Fibroblast of skin of back (primary cell): ENCODE measurements around the gene ABI3BP.

ENCODE experiments used
- DNase-seq: peaks from one replicate; pipeline ENCODE4 v3.0.0-alpha.2; 2013

The ABI3BP gene

DNA sequence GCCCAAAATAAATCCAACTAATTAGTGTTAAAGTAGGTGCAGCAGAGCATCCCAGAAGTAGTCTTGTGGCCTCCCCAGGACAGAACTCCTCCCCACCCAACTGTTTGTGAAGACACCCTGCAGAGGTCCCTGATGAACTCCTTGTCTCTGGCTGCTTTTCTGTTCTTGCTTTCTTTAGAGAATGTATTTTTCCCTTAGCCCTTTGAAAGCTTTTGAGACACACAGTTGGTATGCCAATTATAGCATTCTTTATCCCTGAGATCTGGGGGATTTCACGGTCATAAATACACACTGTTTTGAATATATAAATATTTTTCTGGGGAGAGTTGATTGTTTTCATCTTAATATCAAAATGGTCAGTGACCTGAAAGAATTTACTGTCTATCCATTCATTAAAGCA is 274.1 kb downstream of the ABI3BP start:
- DNase-seq: no peak

DNA sequence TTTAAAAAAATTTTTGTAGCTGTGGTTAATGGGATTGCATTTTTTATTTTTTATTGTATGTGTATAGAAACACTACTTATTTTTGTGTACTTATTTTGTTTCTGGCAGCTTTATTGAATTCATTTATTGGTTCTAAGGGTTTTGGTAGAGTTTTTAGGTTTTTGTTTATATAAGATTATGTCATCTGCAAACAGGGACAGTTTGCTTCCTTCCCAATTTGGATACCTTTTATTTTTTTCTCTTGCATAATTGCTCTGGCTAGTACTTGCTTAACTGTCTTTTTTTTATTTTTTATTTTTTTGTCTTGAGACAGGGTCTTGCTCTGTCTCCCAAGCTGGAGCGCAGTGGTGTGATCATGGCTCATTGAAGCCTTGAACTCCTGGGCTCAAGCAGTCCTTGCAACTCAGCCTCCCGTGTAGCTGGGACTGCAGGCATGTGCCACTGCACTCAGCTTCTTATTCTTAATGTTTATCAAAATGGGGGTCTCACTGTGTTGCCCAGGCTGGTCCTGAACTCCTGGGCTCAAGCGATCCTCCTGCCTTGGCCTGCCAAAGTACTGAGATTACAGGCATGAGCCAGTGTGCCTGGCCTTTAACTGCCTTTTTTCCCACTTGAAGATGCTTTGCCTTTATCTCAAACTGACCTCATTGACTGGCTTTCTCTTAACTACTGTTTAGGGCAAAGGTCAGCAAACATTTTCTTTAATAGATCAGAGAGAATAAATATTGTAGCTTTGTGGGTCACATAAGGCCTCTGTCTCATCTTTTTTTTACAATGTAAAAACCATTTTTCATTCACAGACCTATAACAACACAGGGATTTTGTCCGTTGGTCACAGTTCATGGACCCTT is 275.4 kb downstream of the ABI3BP start:
- DNase-seq: no peak

DNA sequence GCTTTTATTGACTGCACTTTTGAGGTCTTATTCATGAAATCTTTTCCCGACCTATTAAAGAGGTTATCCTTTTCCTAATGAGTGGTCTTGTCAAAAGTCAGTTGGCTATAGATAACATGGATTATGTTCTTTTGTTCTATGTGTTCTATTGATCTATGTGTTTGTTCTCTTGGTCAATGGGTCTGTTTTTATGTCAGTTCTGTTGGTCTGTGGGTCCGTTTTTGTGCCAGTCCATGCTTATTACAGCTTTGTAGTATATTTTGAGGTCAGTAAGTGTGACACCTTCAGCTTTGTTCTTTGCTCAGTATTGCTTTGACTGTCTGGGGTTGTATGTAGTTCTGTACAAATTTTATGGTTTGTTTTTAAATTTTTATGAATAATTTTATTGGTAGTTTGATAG is 276.2 kb downstream of the ABI3BP start:
- DNase-seq: no peak

DNA sequence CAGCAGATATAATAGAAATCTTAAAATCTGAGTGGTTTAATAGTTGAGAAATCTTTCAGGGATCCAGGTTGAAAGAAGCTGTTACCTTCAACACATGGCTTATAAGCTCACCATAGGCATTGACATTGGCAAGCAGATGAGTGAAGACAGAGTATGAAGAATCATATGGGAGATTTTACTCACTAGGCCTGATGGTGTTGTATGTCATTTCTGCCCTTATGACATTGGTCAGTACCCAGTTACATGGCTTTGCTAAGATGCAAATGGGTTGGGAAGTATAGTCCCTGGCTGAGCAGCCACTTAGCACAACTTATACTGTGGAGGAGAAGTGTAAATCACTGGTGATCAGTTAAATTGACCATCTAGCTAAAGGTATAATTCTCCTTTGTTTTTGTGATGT is 278.0 kb downstream of the ABI3BP start:
- no peak for DNase-seq

DNA sequence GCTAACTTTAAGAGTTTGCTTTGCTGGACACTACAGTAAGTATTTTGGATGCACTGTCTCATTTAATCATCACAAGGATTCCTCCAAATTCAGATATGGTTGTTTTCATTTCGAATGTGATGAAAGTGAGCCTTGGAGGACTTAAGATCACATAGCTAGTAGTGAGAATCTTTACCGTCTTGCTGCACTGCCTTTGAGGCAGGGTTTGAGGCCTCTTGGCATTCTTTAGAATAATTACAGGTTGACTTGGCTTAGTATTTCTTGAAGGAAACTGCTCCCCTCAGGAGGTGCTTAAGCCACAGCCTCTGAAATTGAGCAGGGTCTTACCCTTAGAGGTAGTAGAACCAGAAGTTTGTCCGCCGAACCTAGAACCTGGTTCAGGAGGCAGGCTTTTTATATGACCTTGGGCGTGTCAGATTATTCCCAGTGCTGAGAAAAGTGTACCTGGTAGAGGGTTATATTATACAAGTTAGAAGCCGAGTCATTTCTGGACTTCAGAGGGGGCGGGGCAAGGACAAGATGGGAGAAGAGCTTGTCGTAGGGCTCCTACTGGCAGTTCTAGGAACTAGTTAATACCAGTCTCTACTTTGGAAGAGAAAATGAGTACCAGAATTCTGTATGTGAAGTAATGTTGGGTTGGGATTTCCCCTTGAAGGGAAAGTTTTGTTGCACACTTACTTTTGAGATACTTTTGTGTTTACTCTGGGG is 282.8 kb downstream of the ABI3BP start:
- peak; percentile 78 for DNase-seq

DNA sequence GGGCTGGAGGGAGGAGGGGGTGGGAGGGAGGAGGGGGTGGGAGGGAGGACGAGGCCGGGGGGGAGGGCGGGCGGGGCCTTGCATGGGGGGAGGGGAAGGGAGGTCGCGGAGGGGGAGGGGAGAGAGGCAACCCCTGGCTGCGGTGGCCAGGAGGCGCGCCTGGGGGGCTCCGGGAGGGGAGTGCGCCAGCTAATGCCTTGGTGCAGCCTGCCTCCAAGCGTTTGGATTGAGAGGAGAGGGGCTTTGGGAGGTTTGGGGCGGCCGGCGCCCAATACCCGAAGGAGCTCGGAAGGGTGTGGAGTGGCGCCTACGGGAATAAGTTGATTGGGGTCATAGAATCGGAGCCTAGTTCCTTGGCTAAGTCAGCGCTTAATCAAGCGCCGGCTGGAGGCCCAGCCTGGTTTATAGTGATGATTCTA is 283.4 kb downstream of the ABI3BP start:
- DNase-seq: peak; percentile 33

DNA sequence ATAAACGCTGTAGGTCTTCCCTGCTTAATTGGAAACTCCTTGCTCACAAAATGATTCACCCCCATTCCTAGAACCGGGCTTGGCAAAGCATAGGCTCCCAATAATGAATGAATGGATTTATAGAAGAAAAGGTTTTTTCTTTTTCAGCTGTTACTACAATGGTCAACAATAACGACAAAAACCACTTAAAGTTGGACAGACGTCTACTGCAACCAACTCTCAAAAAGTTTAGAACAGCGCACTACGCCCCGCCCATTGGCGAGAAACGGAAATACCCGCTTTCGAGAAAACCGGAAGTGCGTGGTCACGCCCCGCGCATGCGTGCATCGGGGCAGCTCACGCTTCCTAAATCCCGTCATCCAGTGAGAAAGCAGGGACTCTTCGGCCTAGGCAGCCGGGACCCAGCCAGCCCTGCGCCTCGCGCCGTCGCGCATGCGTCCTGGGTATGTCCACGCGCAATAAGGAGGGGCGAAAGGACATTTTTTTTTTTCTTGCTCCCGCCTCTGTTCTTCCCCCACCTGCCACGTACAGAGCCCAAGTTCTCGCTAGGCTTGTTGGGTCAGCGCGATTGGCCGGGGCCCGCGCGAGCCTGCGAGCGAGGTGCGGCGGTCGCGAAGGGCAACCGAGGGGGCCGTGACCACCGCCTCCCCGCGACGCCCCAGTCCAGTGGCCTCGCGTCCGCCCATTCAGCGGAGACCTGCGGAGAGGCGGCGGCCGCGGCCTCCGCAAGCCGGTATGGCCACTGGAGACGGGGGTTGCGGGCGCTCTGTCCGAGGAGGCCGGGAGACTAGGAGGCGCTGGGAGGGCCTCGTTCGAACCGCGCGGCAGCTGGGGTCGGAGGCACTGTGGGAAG is 284.0 kb downstream of the ABI3BP start, which contains the start of gene TFG:
TSS of gene TFG (plus strand) at position 506 of the 853 bp plus-strand sequence. CDS start 4,192 bp downstream, outside the sequence.
- DNase-seq: peak; percentile 99

DNA sequence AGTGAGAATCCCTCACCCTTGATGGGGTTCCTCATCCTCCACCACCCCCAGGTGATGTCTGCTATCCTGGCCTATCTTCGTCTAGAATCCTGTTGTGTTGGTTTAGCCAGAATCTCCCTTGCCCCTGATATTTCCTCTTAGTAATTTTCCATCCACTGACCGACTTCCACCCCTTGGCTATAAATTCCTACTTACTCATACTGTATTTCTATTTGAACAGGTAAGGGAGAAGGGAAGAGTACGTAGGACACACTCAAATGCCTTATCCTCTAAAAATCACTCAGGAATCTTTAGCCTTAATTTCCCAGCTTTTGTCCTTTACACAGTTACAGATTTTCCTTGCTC is 284.6 kb downstream of the ABI3BP start:
- no peak for DNase-seq

DNA sequence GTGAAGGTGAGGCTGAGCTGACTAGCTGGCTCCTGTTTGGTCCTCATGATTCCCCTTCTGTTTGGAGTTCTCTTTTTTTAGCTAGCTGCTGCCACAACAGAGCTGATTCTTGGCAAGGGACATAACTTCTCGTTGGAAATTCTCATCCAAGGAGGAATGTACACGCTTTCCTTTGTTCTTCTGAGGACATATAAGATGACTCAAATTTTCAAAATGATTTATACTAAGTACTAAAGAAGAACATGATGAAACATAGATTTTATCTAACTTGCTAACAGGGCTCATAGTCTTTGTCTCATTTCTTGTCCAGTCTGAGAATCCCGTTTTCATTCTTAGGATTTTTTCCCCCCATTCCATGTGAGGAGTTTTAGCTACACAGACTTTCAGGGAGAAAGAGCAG is 286.9 kb downstream of the ABI3BP start:
- DNase-seq: no peak

DNA sequence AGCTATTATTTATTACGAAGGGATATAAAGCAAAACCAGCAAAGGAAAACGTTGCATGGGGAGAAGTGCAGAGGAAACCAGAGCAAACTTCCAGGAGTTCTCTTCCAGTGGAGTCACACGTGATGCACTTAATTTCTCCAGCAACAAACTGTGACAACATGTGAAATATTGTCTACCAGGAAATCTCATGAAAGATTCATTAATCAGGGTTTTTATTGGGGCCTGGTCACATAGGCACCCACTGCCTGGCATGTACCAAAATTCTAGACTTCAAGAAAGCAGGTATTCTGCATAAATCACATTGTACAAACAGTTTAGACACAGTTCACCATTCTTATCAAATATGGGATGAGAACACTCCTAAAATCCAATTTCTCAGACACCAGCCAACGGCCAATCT is 289.4 kb downstream of the ABI3BP start:
- DNase-seq: no peak

DNA sequence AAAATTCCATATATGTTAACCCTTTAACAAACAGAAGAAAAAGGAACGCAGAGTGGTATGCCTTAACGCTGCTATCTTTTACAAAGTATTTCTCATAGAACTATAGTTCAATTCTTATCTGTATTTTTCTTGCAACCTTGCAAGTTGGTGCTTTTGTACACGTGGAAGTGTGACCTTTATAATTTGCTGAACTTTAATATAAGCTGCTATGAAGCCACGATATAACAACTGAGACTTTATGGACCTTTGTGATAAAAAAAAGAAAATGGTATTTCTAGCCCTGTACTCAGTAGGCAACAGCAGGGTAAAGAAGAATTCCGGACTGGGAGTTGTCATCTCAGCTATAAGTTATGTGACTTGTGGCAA is 290.3 kb downstream of the ABI3BP start:
- DNase-seq: no peak

DNA sequence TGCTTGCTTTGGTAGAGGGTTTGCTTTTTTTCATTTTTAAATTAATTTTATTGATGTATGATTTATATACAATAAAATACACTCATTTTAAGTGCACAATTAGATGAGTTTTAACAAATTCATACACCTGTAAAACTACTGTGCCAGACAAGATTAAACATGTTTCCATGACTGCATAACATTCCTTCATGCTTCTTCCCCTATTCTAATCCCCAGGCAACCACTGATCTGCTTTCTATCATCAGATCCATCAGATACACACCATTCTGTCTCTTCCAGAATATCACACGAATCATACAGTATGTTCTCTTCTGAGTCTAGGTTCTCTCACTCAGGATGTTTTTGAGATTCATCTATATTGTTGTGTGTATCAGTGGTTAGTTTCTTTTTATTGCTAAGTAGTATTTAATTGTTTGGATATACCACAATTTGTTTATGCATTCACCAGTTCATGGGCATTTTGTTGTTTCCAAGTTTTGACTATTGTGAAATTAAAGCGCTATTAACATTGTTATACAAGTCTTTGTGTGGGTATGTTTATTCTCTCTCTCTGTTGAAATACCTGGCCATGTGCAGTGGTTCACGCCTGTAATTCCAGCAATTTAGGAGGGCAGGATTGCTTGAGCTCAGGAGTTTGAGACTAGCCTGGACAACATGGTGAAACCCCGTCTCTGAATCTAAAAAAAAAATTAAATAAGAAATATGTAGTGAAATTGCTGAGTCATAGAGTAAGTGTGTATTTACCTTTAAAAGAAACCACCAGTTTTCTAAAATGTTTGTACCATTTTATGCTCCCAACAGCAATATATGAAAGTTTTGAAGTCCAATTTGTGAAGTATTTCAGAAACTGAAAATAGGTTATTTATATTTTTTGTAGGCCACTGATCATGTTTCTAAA is 290.9 kb downstream of the ABI3BP start:
- no peak for DNase-seq

DNA sequence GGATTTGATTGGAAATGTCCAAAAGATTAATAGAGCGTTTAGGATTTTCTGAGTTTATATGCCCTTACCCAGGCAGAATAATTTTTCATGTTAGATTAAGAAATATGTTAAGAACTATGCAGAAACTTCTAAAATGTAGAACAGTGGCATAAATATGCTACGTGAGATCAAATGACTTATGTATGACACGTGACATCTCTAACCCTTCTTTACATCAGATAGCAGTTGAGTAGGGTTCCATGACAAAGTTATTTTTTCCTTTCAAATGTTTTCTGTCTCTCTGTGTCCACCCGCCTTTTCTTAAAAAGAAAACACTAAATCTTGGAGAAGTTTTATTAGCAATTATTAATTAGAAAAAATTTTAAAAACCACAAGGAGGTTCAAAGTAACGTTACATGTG is 292.5 kb downstream of the ABI3BP start:
- DNase-seq: no peak
